ENCODE measurements around the gene CDC42.

GRCh38 chr1:22112554-22112953 lies 60.0 kb downstream of the CDC42 start:
- no peak for TF ChIP-seq CTCF (conservative IDR thresholded peaks at IDR 0.05; ENCODE audit: low read depth, low read length)
- TF ChIP-seq EZH2phosphoT487 (IDR thresholded peaks at IDR 0.05; ENCODE audit: borderline replicate concordance, low read length) = no peak
- TF ChIP-seq EZH2 (IDR thresholded peaks at IDR 0.05; ENCODE audit: low read length, unreplicated experiment) = no peak
